ENCODE data around the gene ADGRL2. TPM values are rescaled to one million over a fixed set of nuclear protein-coding genes. Genes with fewer than 3 reads are reported as not detected.
A peak's percentile ranks its signal among the peaks of the same experiment; 100 is the strongest.

ADGRL2 gene
- total and polyA plus RNA-seq, 9 donors: 55.0 to 83.5 (median 66.1) TPM

- Histone ChIP-seq H3K4me3 (peak overlapping the region; percentile 49), H3K27ac (peak overlapping the region; percentile 92 to 96), H3K27me3 (no peaks in the 10 kb centered on the region), H3K9me3 (no peaks in the 10 kb centered on the region), H3K4me1 (ENCODE audit: insufficient read depth) (no peaks in the 10 kb centered on the region), H3K36me3 (no peaks in the 10 kb centered on the region)
- 1% methylated on average over 44 of the region's 44 CpGs for WGBS, 3 donors
- no peak for TF ChIP-seq CTCF (IDR thresholded peaks at IDR 0.05)
- TF ChIP-seq EP300 (IDR thresholded peaks at IDR 0.05): no peak
- TF ChIP-seq POLR2A (IDR thresholded peaks at IDR 0.05): peak; percentile 26
- intact Hi-C loops (cut with DNase I): loop anchor here in 1 of 4 donors (5.0 kb wide), 1 partner anchor 488 kb away; no protein-coding TSS in a partner anchor
- DNase-seq: peak; percentile 70 to 79 (median 76)
Observed at GRCh38 chr1:81799939-81800694, 617 bp upstream of the ADGRL2 start.

- peak overlapping the region; percentile 92 to 96 for H3K27ac ChIP-seq
- no peaks in the 10 kb centered on the region for H3K4me1 ChIP-seq (ENCODE audit: insufficient read depth)
- H3K36me3 ChIP-seq: no peaks in the 10 kb centered on the region
- no peaks in the 10 kb centered on the region for H3K27me3 ChIP-seq
- TF ChIP-seq POLR2A (IDR thresholded peaks at IDR 0.05): no peak
- no peak for TF ChIP-seq EP300 (IDR thresholded peaks at IDR 0.05)
- TF ChIP-seq CTCF (IDR thresholded peaks at IDR 0.05): no peak
- no peaks in the 10 kb centered on the region for H3K9me3 ChIP-seq
- WGBS, 3 donors: 0 to 1% (median 0%) methylated on average over 80 to 93 of the region's 93 CpGs
- peak overlapping the region; percentile 49 for H3K4me3 ChIP-seq
- DNase-seq: peak; percentile 38 to 68 (median 62)
- intact Hi-C loops (cut with DNase I): loop anchor here in 1 of 4 donors (5.0 kb wide), 1 partner anchor 490 kb away; no protein-coding TSS in a partner anchor
Observed at GRCh38 chr1:81801651-81802456, 1.1 kb downstream of the ADGRL2 start.

- H3K27me3 ChIP-seq: no peaks in the 10 kb centered on the region
- no peaks in the 10 kb centered on the region for H3K36me3 ChIP-seq
- H3K27ac ChIP-seq: peak overlapping the region; percentile 92 to 96
- no peaks in the 10 kb centered on the region for H3K4me1 ChIP-seq (ENCODE audit: insufficient read depth)
- peak overlapping the region; percentile 49 for H3K4me3 ChIP-seq
- no peaks in the 10 kb centered on the region for H3K9me3 ChIP-seq
- intact Hi-C loops (cut with DNase I): loop anchor here in 1 of 4 donors (5.0 kb wide), 1 partner anchor 490 kb away; no protein-coding TSS in a partner anchor
- TF ChIP-seq CTCF (IDR thresholded peaks at IDR 0.05) (no peak), POLR2A (IDR thresholded peaks at IDR 0.05) (no peak), EP300 (IDR thresholded peaks at IDR 0.05) (no peak)
- WGBS, 3 donors: 0 to 1% (median 0%) methylated on average over 17 of the region's 17 CpGs
- no peak for DNase-seq
Observed at GRCh38 chr1:81802457-81802706, 1.6 kb downstream of the ADGRL2 start.

GRCh38 chr1:81802707-81803430, 2.1 kb downstream of the ADGRL2 start:
- intact Hi-C loops (cut with DNase I): loop anchor here in 1 of 4 donors (5.0 kb wide), 1 partner anchor 491 kb away; no protein-coding TSS in a partner anchor

More at GRCh38 chr1:81802707-81803430, 2.1 kb downstream of the ADGRL2 start:
- WGBS, 3 donors: 0 to 1% (median 1%) methylated on average over 54 to 55 of the region's 55 CpGs
- no peaks in the 10 kb centered on the region for H3K4me1 ChIP-seq (ENCODE audit: insufficient read depth)
- no peaks in the 10 kb centered on the region for H3K9me3 ChIP-seq
- no peaks in the 10 kb centered on the region for H3K36me3 ChIP-seq
- H3K4me3 ChIP-seq: peak overlapping the region; percentile 49
- TF ChIP-seq CTCF (IDR thresholded peaks at IDR 0.05) (peak; percentile 27 to 54 (median 34)), EP300 (IDR thresholded peaks at IDR 0.05) (no peak)
- peak overlapping the region; percentile 92 to 96 for H3K27ac ChIP-seq
- H3K27me3 ChIP-seq: no peaks in the 10 kb centered on the region
- DNase-seq: peak; percentile 78 to 88 (median 82)

All from ovary (tissue), 9 donors.